Peyer's patch (tissue), 4 donors: ENCODE results near the gene KRTAP5-5.

Experiments
- POLR2A ChIP-seq, 2 donors: fragments of 450-650 bp; IDR thresholded peaks; one replicate each; pipeline ENCODE4 v1.5.1; 2017; ENCODE audit warnings: antibody characterized with exemption in 2 of 2, mild to moderate bottlenecking in 2 of 2, moderate library complexity in 2 of 2
- TF ChIP-seq, protein P1 (sequence below), 6 experiments: fragments of 450-650 bp in 4 of 6; fragments of 200-600 bp in 2 of 6; sonication (generic) in 1 of 6; IDR thresholded peaks; one replicate each; pipeline ENCODE4 v1.5.1; 2017 to 2019; ENCODE audit warnings: antibody characterized with exemption in 6 of 6, mild to moderate bottlenecking in 3 of 6, moderate library complexity in 1 of 6

DNA sequence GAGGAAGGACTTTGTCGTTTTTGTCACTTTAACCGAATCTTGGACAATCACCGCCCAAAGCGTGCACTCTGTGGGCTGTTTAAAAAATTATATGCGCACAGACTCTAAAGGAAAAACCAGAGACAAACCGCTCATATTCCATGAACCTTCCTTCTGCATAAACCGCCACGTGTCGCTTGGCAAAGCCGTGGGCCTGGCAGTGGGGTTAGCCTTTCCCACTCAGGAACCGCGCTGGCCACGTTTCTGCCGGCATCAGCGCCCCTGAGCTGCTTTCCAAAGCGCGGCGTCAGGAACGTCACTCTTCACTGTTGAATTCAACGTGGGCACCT, 22.8 kb downstream of the KRTAP5-5 start:
- TF ChIP-seq, protein P1, sequence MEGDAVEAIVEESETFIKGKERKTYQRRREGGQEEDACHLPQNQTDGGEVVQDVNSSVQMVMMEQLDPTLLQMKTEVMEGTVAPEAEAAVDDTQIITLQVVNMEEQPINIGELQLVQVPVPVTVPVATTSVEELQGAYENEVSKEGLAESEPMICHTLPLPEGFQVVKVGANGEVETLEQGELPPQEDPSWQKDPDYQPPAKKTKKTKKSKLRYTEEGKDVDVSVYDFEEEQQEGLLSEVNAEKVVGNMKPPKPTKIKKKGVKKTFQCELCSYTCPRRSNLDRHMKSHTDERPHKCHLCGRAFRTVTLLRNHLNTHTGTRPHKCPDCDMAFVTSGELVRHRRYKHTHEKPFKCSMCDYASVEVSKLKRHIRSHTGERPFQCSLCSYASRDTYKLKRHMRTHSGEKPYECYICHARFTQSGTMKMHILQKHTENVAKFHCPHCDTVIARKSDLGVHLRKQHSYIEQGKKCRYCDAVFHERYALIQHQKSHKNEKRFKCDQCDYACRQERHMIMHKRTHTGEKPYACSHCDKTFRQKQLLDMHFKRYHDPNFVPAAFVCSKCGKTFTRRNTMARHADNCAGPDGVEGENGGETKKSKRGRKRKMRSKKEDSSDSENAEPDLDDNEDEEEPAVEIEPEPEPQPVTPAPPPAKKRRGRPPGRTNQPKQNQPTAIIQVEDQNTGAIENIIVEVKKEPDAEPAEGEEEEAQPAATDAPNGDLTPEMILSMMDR (IDR thresholded peaks at IDR 0.05) = no peak
- no peak for TF ChIP-seq POLR2A (IDR thresholded peaks at IDR 0.05)
